ENCODE measurements around the gene ADAMTS12.

The ADAMTS12 gene

GRCh38 chr5:33487236-33487635, 404.6 kb downstream of the ADAMTS12 start:
- Mint-ChIP-seq H3K27me3 (ENCODE audit: low read depth, poor library complexity) (no peaks in the 10 kb centered on the region), H3K36me3 (ENCODE audit: low read depth) (peaks cover 6% of the 10 kb centered on the region), H3K9me3 (peaks cover 5% of the 10 kb centered on the region), H3K4me1 (peaks cover 23% of the 10 kb centered on the region), H3K27ac (no peak overlapping the region), H3K4me3 (no peak overlapping the region)
- DNase-seq: no peak
- TF ChIP-seq CTCF (IDR thresholded peaks at IDR 0.05): no peak

- Mint-ChIP-seq H3K9me3 (no peaks in the 10 kb centered on the region), H3K4me3 (no peak overlapping the region), H3K27me3 (ENCODE audit: low read depth, poor library complexity) (no peaks in the 10 kb centered on the region), H3K27ac (no peak overlapping the region), H3K36me3 (ENCODE audit: low read depth) (peaks cover 33% of the 10 kb centered on the region), H3K4me1 (peaks cover 56% of the 10 kb centered on the region)
- no peak for TF ChIP-seq CTCF (IDR thresholded peaks at IDR 0.05)
- no peak for DNase-seq
These were observed 409.5 kb downstream of the ADAMTS12 start for GRCh38 chr5:33482335-33482734.

- H3K9me3 Mint-ChIP-seq: no peaks in the 10 kb centered on the region
- H3K4me1 Mint-ChIP-seq: peaks cover 59% of the 10 kb centered on the region
- no peaks in the 10 kb centered on the region for H3K27me3 Mint-ChIP-seq (ENCODE audit: low read depth, poor library complexity)
- H3K36me3 Mint-ChIP-seq (ENCODE audit: low read depth): peaks cover 46% of the 10 kb centered on the region
- no peak for TF ChIP-seq CTCF (IDR thresholded peaks at IDR 0.05)
- H3K4me3 Mint-ChIP-seq: no peak overlapping the region
- DNase-seq: no peak
- no peak overlapping the region for H3K27ac Mint-ChIP-seq
These were observed 410.9 kb downstream of the ADAMTS12 start for GRCh38 chr5:33480876-33481275.

GRCh38 chr5:33479311-33479710, 412.5 kb downstream of the ADAMTS12 start:
- TF ChIP-seq CTCF (IDR thresholded peaks at IDR 0.05): no peak
- no peaks in the 10 kb centered on the region for H3K27me3 Mint-ChIP-seq (ENCODE audit: low read depth, poor library complexity)
- peak overlapping the region; percentile 89 for H3K27ac Mint-ChIP-seq

GRCh38 chr5:33477816-33478215, 414.0 kb downstream of the ADAMTS12 start:
- H3K4me1 Mint-ChIP-seq: peaks cover 42% of the 10 kb centered on the region
- TF ChIP-seq CTCF (IDR thresholded peaks at IDR 0.05): no peak
- peaks cover 77% of the 10 kb centered on the region for H3K36me3 Mint-ChIP-seq (ENCODE audit: low read depth)
- no peak overlapping the region for H3K27ac Mint-ChIP-seq
- H3K9me3 Mint-ChIP-seq: no peaks in the 10 kb centered on the region
- no peaks in the 10 kb centered on the region for H3K27me3 Mint-ChIP-seq (ENCODE audit: low read depth, poor library complexity)
- no peak for DNase-seq
- no peak overlapping the region for H3K4me3 Mint-ChIP-seq

More at GRCh38 chr5:33479311-33479710, 412.5 kb downstream of the ADAMTS12 start:
- Mint-ChIP-seq H3K36me3 (ENCODE audit: low read depth) (peaks cover 62% of the 10 kb centered on the region), H3K4me1 (peaks cover 46% of the 10 kb centered on the region), H3K9me3 (no peaks in the 10 kb centered on the region), H3K4me3 (no peak overlapping the region)
- peak; percentile 20 for DNase-seq

GRCh38 chr5:33476992-33477391, 414.8 kb downstream of the ADAMTS12 start:
- H3K36me3 Mint-ChIP-seq (ENCODE audit: low read depth): peaks cover 79% of the 10 kb centered on the region
- H3K4me3 Mint-ChIP-seq: no peak overlapping the region
- no peaks in the 10 kb centered on the region for H3K27me3 Mint-ChIP-seq (ENCODE audit: low read depth, poor library complexity)
- peak overlapping the region; percentile 41 for H3K27ac Mint-ChIP-seq
- no peak for DNase-seq
- H3K4me1 Mint-ChIP-seq: peaks cover 34% of the 10 kb centered on the region
- H3K9me3 Mint-ChIP-seq: no peaks in the 10 kb centered on the region
- TF ChIP-seq CTCF (IDR thresholded peaks at IDR 0.05): no peak
